Peyer's patch (tissue), 4 donors: ENCODE results near the gene PROM1.

Experiments used
- CTCF ChIP-seq, 6 experiments: fragments of 450-650 bp in 4 of 6; fragments of 200-600 bp in 2 of 6; sonication (generic) in 1 of 6; IDR thresholded peaks; one replicate each; pipeline ENCODE4 v1.5.1; 2017 to 2019; ENCODE audit warnings: antibody characterized with exemption in 6 of 6, mild to moderate bottlenecking in 3 of 6, moderate library complexity in 1 of 6
- POLR2A ChIP-seq, 2 donors: fragments of 450-650 bp; IDR thresholded peaks; one replicate each; pipeline ENCODE4 v1.5.1; 2017; ENCODE audit warnings: antibody characterized with exemption in 2 of 2, mild to moderate bottlenecking in 2 of 2, moderate library complexity in 2 of 2

DNA sequence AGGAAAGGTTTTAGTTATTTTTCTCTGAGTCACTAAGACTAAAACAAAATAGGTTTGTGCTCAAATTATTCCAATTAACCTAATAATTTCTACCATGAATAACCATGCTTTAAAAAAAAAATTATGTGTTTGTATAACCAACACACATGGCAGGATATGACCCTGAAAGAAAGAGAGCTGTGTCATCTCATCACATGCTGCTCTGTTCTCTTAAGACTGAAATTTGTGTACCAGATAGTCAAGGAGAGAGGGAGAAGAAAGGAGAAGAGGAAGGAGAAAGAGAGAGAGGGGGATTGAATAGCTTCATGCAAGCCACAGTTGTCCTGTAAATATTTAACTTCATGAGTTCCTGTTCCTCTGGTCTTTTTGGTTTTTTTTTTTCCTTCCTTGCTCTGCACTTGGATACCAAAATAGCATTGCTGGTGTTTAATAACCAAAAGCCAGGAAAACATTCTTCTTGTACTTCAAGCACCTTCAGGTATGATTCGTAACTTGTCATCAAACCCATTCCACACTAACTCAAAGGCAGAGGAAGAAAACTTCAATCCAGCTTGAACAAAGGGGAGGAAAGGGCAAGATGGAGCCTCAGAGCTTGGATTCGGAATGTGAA is 6.4 kb upstream of the PROM1 start:
- no peak for TF ChIP-seq POLR2A (IDR thresholded peaks at IDR 0.05)
- no peak for TF ChIP-seq CTCF (IDR thresholded peaks at IDR 0.05)
